IMR-90 (cell line): ENCODE data around the gene LEMD1. TPM values are rescaled to one million over a fixed set of nuclear protein-coding genes. Genes with fewer than 3 reads are reported as not detected.

Experiments used
- ATAC-seq: fragments of 200-7000 bp; cut with Tn5 transposase; 2 replicates; pipeline ENCODE4 v1.9.1; 2020; ENCODE audit warnings: low read depth, mild to moderate bottlenecking, moderate library complexity
- BruUV-seq: library from RNA; stranded (reverse); fragments of 400-500 nt; replicated peaks from 2 replicates; lab custom pipeline; 2021; lab: Mats Ljungman, UMichigan
- CTCF ChIA-PET: fragments of 300-600 bp; formaldehyde crosslinking; extraction: SDS; loops from one replicate; lab custom pipeline; 2021; ENCODE audit warnings: antibody characterized with exemption; lab: Yijun Ruan, JAX
- POLR2A ChIA-PET: fragments of 300-600 bp; sonication (Branson Sonifier 250); formaldehyde crosslinking; loops from one replicate; lab custom pipeline; 2022; ENCODE audit warnings: antibody characterized with exemption; ENCODE audit not compliant: unreplicated experiment; lab: Charles Lee
- DNase-seq: peaks from one replicate; pipeline ENCODE4 v3.0.0; 2013
- H2AFZ ChIP-seq: replicated peaks from 2 replicates; pipeline ENCODE3; 2013; ENCODE audit warnings: low read length, mild to moderate bottlenecking; ENCODE audit not compliant: poor library complexity
- H2AK5ac ChIP-seq: 2 replicates; pipeline ENCODE4 v1.6.1; 2013; ENCODE audit warnings: low read depth, low read length, inconsistent platforms
- H2AK9ac ChIP-seq: replicated peaks from 2 replicates; pipeline ENCODE3; 2013; ENCODE audit warnings: mild to moderate bottlenecking, low read depth, low read length, moderate library complexity; ENCODE audit not compliant: poor library complexity
- H2BK120ac ChIP-seq: 2 replicates; pipeline ENCODE4 v1.6.1; 2013; ENCODE audit warnings: low read depth, low read length, inconsistent platforms
- H2BK15ac ChIP-seq: 3 replicates; pipeline ENCODE4 v1.6.1; 2013; ENCODE audit warnings: low read depth, low read length, inconsistent platforms
- H2BK20ac ChIP-seq: 2 replicates; pipeline ENCODE4 v1.6.1; 2013; ENCODE audit warnings: low read depth, mild to moderate bottlenecking, inconsistent platforms, low read length, moderate library complexity
- H2BK5ac ChIP-seq: 2 replicates; pipeline ENCODE4 v1.6.1; 2013; ENCODE audit warnings: mild to moderate bottlenecking, low read depth, low read length, inconsistent platforms; ENCODE audit not compliant: poor library complexity, severe bottlenecking
- H3K14ac ChIP-seq: replicated peaks from 2 replicates; pipeline ENCODE4 v1.6.1; 2013; ENCODE audit warnings: low read depth, low read length, inconsistent platforms
- H3K18ac ChIP-seq: 2 replicates; pipeline ENCODE4 v1.6.1; 2013; ENCODE audit warnings: low read depth, low read length, control low read depth
- H3K23ac ChIP-seq: 2 replicates; pipeline ENCODE4 v1.6.1; 2013; ENCODE audit warnings: low read depth, low read length, inconsistent platforms
- H3K27ac ChIP-seq: 2 replicates; pipeline ENCODE4 v1.5.1; 2013; ENCODE audit warnings: mild to moderate bottlenecking, control low read depth, low read length; ENCODE audit not compliant: insufficient read depth
- H3K27me3 ChIP-seq: 2 replicates; pipeline ENCODE4 v1.6.1; 2013; ENCODE audit warnings: low read length; ENCODE audit not compliant: control insufficient read depth, insufficient read depth
- H3K36me3 ChIP-seq: 2 replicates; pipeline ENCODE4 v1.6.1; 2013; ENCODE audit warnings: low read length, mixed read lengths; ENCODE audit not compliant: control insufficient read depth, insufficient read depth
- H3K4ac ChIP-seq: 2 replicates; pipeline ENCODE4 v1.6.1; 2013; ENCODE audit warnings: low read depth, low read length, inconsistent platforms
- H3K4me1 ChIP-seq: 2 replicates; pipeline ENCODE4 v1.6.1; 2013; ENCODE audit warnings: low read length, mixed read lengths; ENCODE audit not compliant: control insufficient read depth, insufficient read depth
- H3K4me2 ChIP-seq: 2 replicates; pipeline ENCODE4 v1.6.1; 2013; ENCODE audit warnings: low read depth, mild to moderate bottlenecking, control low read depth, low read length, moderate library complexity
- H3K4me3 ChIP-seq: 2 replicates; pipeline ENCODE4 v1.5.1; 2013; ENCODE audit warnings: low read depth, mild to moderate bottlenecking, control low read depth, low read length, moderate library complexity; ENCODE audit not compliant: insufficient read depth
- H3K56ac ChIP-seq: 2 replicates; pipeline ENCODE4 v1.6.1; 2013; ENCODE audit warnings: low read length, inconsistent platforms; ENCODE audit not compliant: insufficient read depth; ENCODE audit errors: extremely low read depth
- H3K79me1 ChIP-seq, 2 experiments: 2 replicates each; pipeline ENCODE4 v1.6.1; 2013; ENCODE audit warnings: low read length in 2 of 2, inconsistent platforms in 1 of 2, low read depth in 1 of 2
- H3K9ac ChIP-seq: 2 replicates; pipeline ENCODE4 v1.6.1; 2013; ENCODE audit warnings: low read depth, low read length, control low read depth
- H3K9me1 ChIP-seq: 2 replicates; pipeline ENCODE4 v1.6.1; 2013; ENCODE audit warnings: low read length, inconsistent platforms; ENCODE audit not compliant: insufficient read depth
- H3K9me3 ChIP-seq: 2 replicates; pipeline ENCODE4 v1.6.1; 2013; ENCODE audit warnings: low read length; ENCODE audit not compliant: control insufficient read depth, insufficient read depth
- H4K20me1 ChIP-seq: 2 replicates; pipeline ENCODE4 v1.6.1; 2013; ENCODE audit warnings: low read length, inconsistent platforms; ENCODE audit not compliant: insufficient read depth
- H4K5ac ChIP-seq: 2 replicates; pipeline ENCODE4 v1.6.1; 2013; ENCODE audit warnings: mild to moderate bottlenecking, low read depth, low read length, control low read depth
- H4K8ac ChIP-seq, 2 experiments: 2 replicates each; pipeline ENCODE4 v1.6.1; 2013; ENCODE audit warnings: low read depth in 2 of 2, low read length in 2 of 2, control low read depth in 1 of 2, inconsistent platforms in 1 of 2
- H4K91ac ChIP-seq: 2 replicates; pipeline ENCODE4 v1.6.1; 2013; ENCODE audit warnings: low read depth, low read length, inconsistent platforms; ENCODE audit not compliant: insufficient read depth
- BHLHE40 ChIP-seq: fragments of 150-350 bp; IDR thresholded peaks from 2 replicates; pipeline ENCODE4 v1.6.1; 2016; ENCODE audit warnings: mild to moderate bottlenecking, low read depth, low read length
- CEBPB ChIP-seq: IDR thresholded peaks from 2 replicates; pipeline ENCODE4 v1.6.1; 2012; ENCODE audit warnings: low read depth, low read length, improper control_type of control experiment
- CHD1 ChIP-seq: IDR thresholded peaks from 2 replicates; pipeline ENCODE4 v1.6.1; 2012; ENCODE audit warnings: low read depth, low read length, improper control_type of control experiment
- CTCF ChIP-seq: conservative IDR thresholded peaks from 2 replicates; pipeline ENCODE4 v1.5.1; 2012; ENCODE audit warnings: mild to moderate bottlenecking, low read depth, low read length, improper control_type of control experiment
- MAZ ChIP-seq: IDR thresholded peaks from 2 replicates; pipeline ENCODE4 v1.6.1; 2012; ENCODE audit warnings: low read depth, mild to moderate bottlenecking, low read length, improper control_type of control experiment, moderate library complexity, borderline replicate concordance
- MXI1 ChIP-seq: IDR thresholded peaks from 2 replicates; pipeline ENCODE4 v1.6.1; 2012; ENCODE audit warnings: low read depth, mild to moderate bottlenecking, low read length, moderate library complexity, borderline replicate concordance
- NFE2L2 ChIP-seq: fragments of 150-350 bp; IDR thresholded peaks from 2 replicates; pipeline ENCODE4 v1.6.1; 2016; ENCODE audit warnings: low read depth, mild to moderate bottlenecking, low read length
- POLR2A ChIP-seq: IDR thresholded peaks from 2 replicates; pipeline ENCODE4 v1.6.1; 2012; ENCODE audit warnings: mild to moderate bottlenecking, low read depth, low read length
- RCOR1 ChIP-seq: IDR thresholded peaks from 2 replicates; pipeline ENCODE4 v1.6.1; 2012; ENCODE audit warnings: mild to moderate bottlenecking, low read length, improper control_type of control experiment; ENCODE audit not compliant: insufficient replicate concordance
- RFX5 ChIP-seq: IDR thresholded peaks from 2 replicates; pipeline ENCODE4 v1.8.0; 2012; ENCODE audit warnings: low read depth, mild to moderate bottlenecking, low read length, moderate library complexity
- USF2 ChIP-seq: fragments of 150-350 bp; IDR thresholded peaks from 2 replicates; pipeline ENCODE4 v1.6.1; 2017; ENCODE audit warnings: mild to moderate bottlenecking, antibody characterized with exemption, low read length, low read depth
- WGBS, 2 experiments: methylation state at CpG; one replicate each; pipeline versions ENCODE4 v1.1.5 to v1.1.7; 2013; ENCODE audit warnings: missing lambda C conversion rate in 2 of 2; ENCODE audit not compliant: insufficient read length in 1 of 2; ENCODE audit errors: extremely low coverage in 2 of 2; 5-methylcytosine and 5-hydroxymethylcytosine counted together
- dilution Hi-C: fragments of 300-500 bp; cut with HindIII; formaldehyde crosslinking; loops from one replicate; pipeline ENCODE4 v1.14.3; 2018; ENCODE audit warnings: low sequenced_read_pairs; ENCODE audit not compliant: unreplicated experiment
- in situ Hi-C: fragments of 300-500 bp; cut with MboI; formaldehyde crosslinking; loops from 3 replicates; pipeline ENCODE4 v1.14.3; 2019; ENCODE audit warnings: low sequenced_read_pairs, inconsistent platforms, mixed read lengths
- intact Hi-C: fragments of 100-400 bp; cut with micrococcal nuclease; formaldehyde crosslinking; loops from 2 replicates; pipeline ENCODE4 v1.10.0; 2022
- polyA plus RNA-seq, 3 experiments: library from polyadenylated mRNA; depleted of rRNA; stranded (reverse); fragments of >200 nt; gene quantifications; 2 replicates each; pipeline ENCODE4 v1.2.3, GENCODE V29; 2012; ENCODE audit warnings: low replicate concordance in 1 of 3
- total RNA-seq: library from RNA; depleted of rRNA; stranded (reverse); fragments of >200 nt; gene quantifications from 2 replicates; pipeline ENCODE4 v1.2.3, GENCODE V29; 2012

The LEMD1 gene
- total and polyA plus RNA-seq, 2 of the 4 experiments (the other 2 are of a cell fraction) = not detected

GRCh38 chr1:205446828-205447227 is 25.0 kb upstream of the LEMD1 start:
- H3K27me3 ChIP-seq = peaks cover 50% of the 10 kb centered on the region
- no peak for ATAC-seq
- no peaks in the 10 kb centered on the region for H3K79me1 ChIP-seq
- no peak overlapping the region for H3K4me3 ChIP-seq
- no peak overlapping the region for H2AK5ac ChIP-seq
- no peak overlapping the region for H3K27ac ChIP-seq
- in situ Hi-C loops = no loop called here
- H2BK5ac ChIP-seq = no peak overlapping the region
- H3K9me1 ChIP-seq = no peaks in the 10 kb centered on the region; the same call in 1 of the 2 replicates
- H2AK9ac ChIP-seq = no peak overlapping the region
- H2BK20ac ChIP-seq = no peak overlapping the region
- H4K20me1 ChIP-seq = no peaks in the 10 kb centered on the region
- no peak overlapping the region for H3K56ac ChIP-seq
- H3K36me3 ChIP-seq = no peaks in the 10 kb centered on the region
- WGBS, 2 experiments = 67% methylated on average over 1 of the region's 9 CpGs; no CpG with 5 or more reads in 1 of the 2 experiments
- H3K4ac ChIP-seq = no peak overlapping the region
- dilution Hi-C loops = no loop called here
- no peaks in the 10 kb centered on the region for H3K9me3 ChIP-seq
- H3K23ac ChIP-seq = no peak overlapping the region
- H2BK120ac ChIP-seq = no peak overlapping the region
- TF ChIP-seq USF2 = no peak
- TF ChIP-seq CTCF = no peak
- no peak for TF ChIP-seq CEBPB
- TF ChIP-seq RCOR1 = no peak
- no peak for TF ChIP-seq MAZ
- no peak for TF ChIP-seq BHLHE40
- no peak for TF ChIP-seq POLR2A
- TF ChIP-seq MXI1 = no peak
- TF ChIP-seq NFE2L2 = no peak
- TF ChIP-seq RFX5 = no peak
- no peak for TF ChIP-seq CHD1
- H3K14ac ChIP-seq = no peak overlapping the region
- H4K8ac ChIP-seq = no peak overlapping the region
- H2BK15ac ChIP-seq = no peak overlapping the region
- BruUV-seq = no TSS peak
- intact Hi-C loops = no loop called here
- no peaks in the 10 kb centered on the region; the same call in 1 of the 2 replicates for H3K4me1 ChIP-seq
- ChIA-PET POLR2A (no interaction called here), CTCF (no interaction called here)
- no peak overlapping the region for H3K4me2 ChIP-seq
- no peak overlapping the region for H4K5ac ChIP-seq
- no peak overlapping the region for H2AFZ ChIP-seq
- DNase-seq = no peak
- no peak overlapping the region for H3K9ac ChIP-seq
- no peak overlapping the region for H3K18ac ChIP-seq
- H4K91ac ChIP-seq = no peak overlapping the region
